Thyroid gland (tissue), 4 donors: ENCODE data around the gene PHF13.

Experiments
- POLR2A ChIP-seq, 2 donors: fragments of 450-650 bp; IDR thresholded peaks; one replicate each; pipeline ENCODE4 v1.6.1; 2017; ENCODE audit warnings: antibody characterized with exemption in 2 of 2, mild to moderate bottlenecking in 2 of 2, moderate library complexity in 1 of 2
- TF ChIP-seq, protein P1 (sequence below), 6 experiments: fragments of 200-600 bp in 3 of 6; fragments of 450-650 bp in 3 of 6; sonication (generic) in 3 of 6; IDR thresholded peaks; one replicate each; pipeline ENCODE4 v1.5.1; 2016 to 2019; ENCODE audit warnings: antibody characterized with exemption in 6 of 6, mild to moderate bottlenecking in 2 of 6, inconsistent platforms in 1 of 6, moderate library complexity in 1 of 6

DNA sequence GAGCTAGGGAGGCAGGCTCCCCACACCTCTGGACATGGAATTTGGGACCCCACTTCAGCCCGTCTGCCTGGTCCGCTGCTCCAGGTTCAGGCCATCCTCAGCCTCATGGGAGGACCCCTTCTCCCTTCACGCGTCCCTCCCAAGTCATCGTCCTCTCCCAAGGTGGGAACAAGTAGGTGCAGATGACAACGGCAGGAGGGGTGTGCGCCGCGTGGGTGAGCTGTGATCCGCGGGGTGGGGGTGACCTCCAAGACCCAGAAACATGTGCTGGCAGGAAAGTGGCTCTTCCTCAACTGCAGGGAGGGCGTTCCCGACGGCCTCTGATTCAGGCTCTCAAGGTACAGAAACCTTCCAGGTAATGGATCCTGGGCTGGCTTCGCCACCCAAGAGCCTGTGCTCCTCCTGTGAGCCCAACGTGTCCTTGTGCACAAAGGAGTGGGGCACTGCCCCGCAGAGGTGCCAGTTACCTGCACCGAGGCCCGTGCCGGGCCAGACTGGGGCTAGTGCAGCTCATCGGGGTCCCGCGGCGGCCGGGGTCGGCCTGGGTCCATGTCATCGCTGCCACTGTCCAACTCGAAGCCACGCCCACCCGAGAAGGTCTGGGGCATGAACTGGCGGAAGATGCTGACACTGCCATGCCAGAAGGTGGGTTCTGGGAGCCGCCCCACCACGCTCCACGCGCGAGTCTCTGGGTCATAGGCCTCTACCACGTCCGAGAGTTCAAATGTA, 20.5 kb upstream of the PHF13 start:
- TF ChIP-seq, protein P1, sequence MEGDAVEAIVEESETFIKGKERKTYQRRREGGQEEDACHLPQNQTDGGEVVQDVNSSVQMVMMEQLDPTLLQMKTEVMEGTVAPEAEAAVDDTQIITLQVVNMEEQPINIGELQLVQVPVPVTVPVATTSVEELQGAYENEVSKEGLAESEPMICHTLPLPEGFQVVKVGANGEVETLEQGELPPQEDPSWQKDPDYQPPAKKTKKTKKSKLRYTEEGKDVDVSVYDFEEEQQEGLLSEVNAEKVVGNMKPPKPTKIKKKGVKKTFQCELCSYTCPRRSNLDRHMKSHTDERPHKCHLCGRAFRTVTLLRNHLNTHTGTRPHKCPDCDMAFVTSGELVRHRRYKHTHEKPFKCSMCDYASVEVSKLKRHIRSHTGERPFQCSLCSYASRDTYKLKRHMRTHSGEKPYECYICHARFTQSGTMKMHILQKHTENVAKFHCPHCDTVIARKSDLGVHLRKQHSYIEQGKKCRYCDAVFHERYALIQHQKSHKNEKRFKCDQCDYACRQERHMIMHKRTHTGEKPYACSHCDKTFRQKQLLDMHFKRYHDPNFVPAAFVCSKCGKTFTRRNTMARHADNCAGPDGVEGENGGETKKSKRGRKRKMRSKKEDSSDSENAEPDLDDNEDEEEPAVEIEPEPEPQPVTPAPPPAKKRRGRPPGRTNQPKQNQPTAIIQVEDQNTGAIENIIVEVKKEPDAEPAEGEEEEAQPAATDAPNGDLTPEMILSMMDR (IDR thresholded peaks at IDR 0.05), result no peak
- TF ChIP-seq POLR2A (IDR thresholded peaks at IDR 0.05), result no peak
